SH-SY5Y (cell line): ENCODE results near the gene NKX2-2.

ENCODE experiments used
- GATA2 ChIP-seq: IDR thresholded peaks from 2 replicates; pipeline ENCODE4 v1.6.1; 2011; ENCODE audit warnings: mild to moderate bottlenecking, low read depth, low read length
- GATA3 ChIP-seq: IDR thresholded peaks from 2 replicates; pipeline ENCODE4 v1.6.1; 2011; ENCODE audit warnings: low read depth, mild to moderate bottlenecking, low read length, moderate library complexity

DNA sequence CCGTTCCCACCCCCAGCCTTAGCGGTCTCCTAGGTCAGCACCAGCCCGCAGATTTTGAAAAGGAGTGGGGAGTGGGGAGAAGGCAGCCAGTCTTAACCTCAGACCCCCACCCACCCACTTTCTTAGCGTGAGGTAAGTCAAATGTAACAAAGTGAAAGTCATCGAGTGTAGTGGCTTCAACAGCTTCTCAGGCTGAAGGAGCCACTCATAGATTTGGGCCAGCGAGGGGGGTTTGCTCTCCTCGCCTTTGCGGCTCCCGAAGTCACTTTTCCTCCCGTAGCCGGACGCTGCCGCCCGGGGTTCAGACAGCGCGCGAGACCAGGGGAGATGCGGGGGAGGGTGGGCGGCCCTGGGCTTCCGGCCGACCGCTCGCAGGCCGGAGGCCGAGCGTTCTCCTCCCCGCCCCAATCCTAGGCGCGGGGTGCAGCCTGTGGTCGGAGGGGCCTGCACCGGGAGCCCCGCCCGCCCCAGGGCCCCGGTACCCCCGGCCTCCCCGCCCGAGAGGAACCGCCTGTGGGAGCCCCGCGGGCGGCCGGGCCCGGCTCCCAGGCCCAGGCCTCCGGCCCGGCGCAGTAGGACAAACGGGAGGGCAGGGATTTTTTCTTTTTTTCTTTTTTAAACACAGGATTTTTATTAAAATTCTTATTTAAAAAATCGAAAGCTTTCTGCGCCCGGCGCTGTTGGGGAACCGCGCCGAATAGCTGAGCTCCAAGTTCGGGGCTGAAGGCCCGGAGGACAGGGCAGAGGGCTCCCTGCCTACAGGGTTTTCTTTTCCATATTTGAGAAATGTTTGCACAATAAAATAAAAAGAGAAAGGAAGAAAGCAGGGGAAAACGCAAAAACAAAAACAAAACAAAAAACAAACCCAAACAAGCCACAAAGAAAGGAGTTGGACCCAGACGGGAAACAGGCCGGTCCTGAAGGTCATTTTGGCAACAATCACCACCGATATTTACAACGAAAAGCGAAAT is 3.2 kb downstream of the NKX2-2 start:
- TF ChIP-seq GATA3 (no peak), GATA2 (no peak)
